ENCODE measurements around the gene MYLK2. TPM values are rescaled to one million over a fixed set of nuclear protein-coding genes. Genes with fewer than 3 reads are reported as not detected.

MYLK2 gene
- total RNA-seq, 1 experiment from 2014 or later: 0.74 TPM

GRCh38 chr20:31861385-31862156, 42.4 kb downstream of the MYLK2 start:
- peaks cover 13% of the 10 kb centered on the region for H3K23me2 ChIP-seq (ENCODE audit: insufficient read length, low read depth, low read length, poor library complexity, severe bottlenecking)
- H3K23ac ChIP-seq (ENCODE audit: insufficient read length, low read depth, low read length): no peak overlapping the region
- H3K56ac ChIP-seq (ENCODE audit: insufficient read length, low read depth, low read length): no peak overlapping the region
- no peak overlapping the region for H2BK5ac ChIP-seq (ENCODE audit: insufficient read length, low read length)
- no peak for TF ChIP-seq CTCF (conservative IDR thresholded peaks at IDR 0.05)
- H4K5ac ChIP-seq (ENCODE audit: insufficient read length, low read depth, low read length): no peak overlapping the region
- no peak overlapping the region for H2BK15ac ChIP-seq (ENCODE audit: low read depth, low read length)
- H2BK20ac ChIP-seq (ENCODE audit: low read depth, low read length, poor library complexity, severe bottlenecking): no peak overlapping the region
- H3K79me2 ChIP-seq (ENCODE audit: insufficient read depth, low read length): no peaks in the 10 kb centered on the region
- H3K9ac ChIP-seq (ENCODE audit: extremely low read depth, insufficient read length, low read length): no peak overlapping the region
- no peak overlapping the region for H4K8ac ChIP-seq (replicated peaks; ENCODE audit: insufficient read length, low read depth, low read length)
- peaks cover 18% of the 10 kb centered on the region for H3K27me3 Mint-ChIP-seq (ENCODE audit: low read depth)
- H2AFZ ChIP-seq (ENCODE audit: low read length): no peak overlapping the region
- no peak overlapping the region for H3T11ph ChIP-seq (ENCODE audit: low read length)
- no peaks in the 10 kb centered on the region for H3K9me3 Mint-ChIP-seq
- H3K27ac ChIP-seq (ENCODE audit: insufficient read length, low read depth, low read length): no peak overlapping the region
- H3K4me3 Mint-ChIP-seq: peak overlapping the region; percentile 84 to 85
- H3K9me3 ChIP-seq (ENCODE audit: control insufficient read depth, low read depth, low read length): no peaks in the 10 kb centered on the region
- H3K4me1 Mint-ChIP-seq: peaks cover 30 to 33% of the 10 kb centered on the region in 2 experiments
- peak overlapping the region; percentile 66 for H3K4me2 ChIP-seq (ENCODE audit: insufficient read depth, insufficient read length, low read length)
- peak overlapping the region; percentile 13 to 93 (median 85); a peak in 6 of 7 replicates for H3K27ac Mint-ChIP-seq
- H3K4ac ChIP-seq (ENCODE audit: low read depth, low read length): no peak overlapping the region
- no peaks in the 10 kb centered on the region for H3K27me3 ChIP-seq (ENCODE audit: insufficient read depth, low read length)
- peak; percentile 93 for DNase-seq
- H2AK5ac ChIP-seq (ENCODE audit: insufficient read length, low read length): no peak overlapping the region
- no peak overlapping the region for H2BK12ac ChIP-seq (ENCODE audit: insufficient read length, low read depth, low read length)
- H3K18ac ChIP-seq (ENCODE audit: insufficient read length, low read depth, low read length): peak overlapping the region; percentile 6
- peaks cover 3% of the 10 kb centered on the region; the same call in 1 of the 2 replicates for H3K4me1 ChIP-seq (ENCODE audit: insufficient read depth, low read length)
- peak overlapping the region; percentile 15; the same call in 1 of the 2 replicates for H3K14ac ChIP-seq (ENCODE audit: insufficient read depth, low read length)
- no peaks in the 10 kb centered on the region for H4K20me1 ChIP-seq (ENCODE audit: control insufficient read depth, insufficient read depth, insufficient read length)
- no peak overlapping the region for H4K91ac ChIP-seq (ENCODE audit: insufficient read length, low read depth, low read length)
- H3K36me3 Mint-ChIP-seq (ENCODE audit: insufficient read depth in 1 of 3, low read depth in 3 of 3): no peaks in the 10 kb centered on the region; a peak in 1 of 7 replicates
- no peak overlapping the region for H2BK120ac ChIP-seq (ENCODE audit: low read depth, low read length, poor library complexity, severe bottlenecking)
- H3K79me1 ChIP-seq (ENCODE audit: insufficient read depth, low read depth, low read length, poor library complexity, severe bottlenecking): no peaks in the 10 kb centered on the region
- WGBS (ENCODE audit: extremely low coverage, insufficient read length, low lambda C conversion rate): no CpG with 5 or more reads among the region's 60 CpGs

All from H9 (cell line).